K562 (cell line): ENCODE results near the gene YARS1. TPM values are rescaled to one million over a fixed set of nuclear protein-coding genes. Genes with fewer than 3 reads are reported as not detected.

Experiments
- ATAC-seq: fragments of 200-7000 bp; cut with Tn5 transposase; 3 replicates; pipeline ENCODE4 v1.9.1; 2020; ENCODE audit warnings: moderate library complexity
- BruUV-seq: library from RNA; stranded (reverse); fragments of 400-500 nt; replicated peaks from 2 replicates; lab custom pipeline; 2021; lab: Mats Ljungman, UMichigan
- CTCF ChIA-PET: fragments of 300-600 bp; formaldehyde crosslinking; extraction: SDS; loops from one replicate; lab custom pipeline; 2021; ENCODE audit warnings: low intra/inter-chr PET ratio; lab: Yijun Ruan, JAX
- POLR2A ChIA-PET: fragments of 300-600, 350-650 bp; sonication (Branson Sonifier 250); formaldehyde crosslinking; extraction: SDS; loops from one replicate; lab custom pipeline; 2021; ENCODE audit warnings: antibody characterized with exemption, inconsistent platforms; lab: Yijun Ruan, JAX
- DNase-seq, 4 experiments: peaks; one replicate each; pipeline versions ENCODE4 v3.0.0 to v3.0.0-alpha.2; 2011 to 2018; ENCODE audit warnings: low spot score in 3 of 4, mixed read lengths in 3 of 4; ENCODE audit errors: extremely low read depth in 1 of 4
- FAIRE-seq: peaks from 2 replicates; lab custom pipeline; 2011; peaks lifted over from hg19 to GRCh38; lab: Jason Lieb, UNC
- H2AFZ ChIP-seq: 2 replicates; pipeline ENCODE4 v1.6.0; 2011; ENCODE audit warnings: low read depth, low read length, control low read depth, inconsistent platforms
- H3K27ac ChIP-seq: fragments of 200-600 bp; 3 replicates; pipeline ENCODE4 v1.8.0; 2011; ENCODE audit warnings: low read depth, mild to moderate bottlenecking, control low read depth, inconsistent platforms, low read length, moderate library complexity, mixed read lengths; ENCODE audit errors: extremely low read depth
- H3K27me3 ChIP-seq, 2 experiments: fragments of 300-600 bp in 1 of 2; 2 replicates in 1 of 2; 3 replicates in 1 of 2; pipeline versions ENCODE4 v1.6.0 to v1.8.0; 2011; ENCODE audit warnings: inconsistent platforms in 2 of 2, low read length in 2 of 2, mild to moderate bottlenecking in 1 of 2, mixed read lengths in 1 of 2, moderate library complexity in 1 of 2; ENCODE audit not compliant: control insufficient read depth in 2 of 2, insufficient read depth in 2 of 2
- H3K36me3 ChIP-seq: fragments of 300-600 bp; 3 replicates; pipeline ENCODE4 v1.8.0; 2011; ENCODE audit warnings: mild to moderate bottlenecking, low read length, inconsistent platforms; ENCODE audit not compliant: control insufficient read depth, insufficient read depth
- H3K4me1 ChIP-seq, 2 experiments: fragments of 200-600 bp in 1 of 2; replicated peaks in 1 of 2; 2 replicates in 1 of 2; 3 replicates in 1 of 2; pipeline versions ENCODE4 v1.5.1 to v1.8.0; 2011; ENCODE audit warnings: inconsistent platforms in 2 of 2, low read length in 2 of 2, mild to moderate bottlenecking in 1 of 2, mixed read lengths in 1 of 2, moderate library complexity in 1 of 2; ENCODE audit not compliant: control insufficient read depth in 2 of 2, insufficient read depth in 2 of 2
- H3K4me2 ChIP-seq: 2 replicates; pipeline ENCODE4 v1.6.1; 2011; ENCODE audit warnings: low read length, control low read depth, inconsistent platforms, mixed read lengths; ENCODE audit not compliant: insufficient read depth
- H3K4me3 ChIP-seq: fragments of 200-600 bp; sonication (generic), shearing (Covaris generic); 2 replicates; pipeline ENCODE4 v1.5.1; 2016; ENCODE audit warnings: control low read depth, inconsistent platforms
- H3K79me2 ChIP-seq: fragments of 200-600 bp; 3 replicates; pipeline ENCODE4 v1.8.0; 2011; ENCODE audit warnings: low read length, inconsistent platforms; ENCODE audit not compliant: control insufficient read depth, insufficient read depth
- H3K9ac ChIP-seq, 2 experiments: 2 replicates each; pipeline versions ENCODE4 v1.6.0 to v1.6.1; 2011; ENCODE audit warnings: low read depth in 2 of 2, low read length in 2 of 2, control low read depth in 1 of 2, inconsistent platforms in 1 of 2, mild to moderate bottlenecking in 1 of 2, mixed read lengths in 1 of 2; ENCODE audit not compliant: insufficient read depth in 1 of 2
- H3K9me1 ChIP-seq: one replicate; pipeline ENCODE4 v1.6.0; 2011; ENCODE audit warnings: inconsistent platforms, mild to moderate bottlenecking, low read length, moderate library complexity; ENCODE audit not compliant: control insufficient read depth, insufficient read depth
- H3K9me3 ChIP-seq: replicated peaks from 2 replicates; pipeline ENCODE4 v1.5.1; 2011; ENCODE audit warnings: low read depth, low read length, inconsistent platforms; ENCODE audit not compliant: control insufficient read depth, insufficient read depth
- H4K20me1 ChIP-seq: replicated peaks from 2 replicates; pipeline ENCODE4 v1.6.1; 2011; ENCODE audit warnings: low read length, inconsistent platforms, mixed read lengths; ENCODE audit not compliant: control insufficient read depth, insufficient read depth
- E2F1 ChIP-seq: sonication (generic); formaldehyde crosslinking; IDR thresholded peaks from 2 replicates; pipeline ENCODE4 v1.8.1; 2023; ENCODE audit warnings: mild to moderate bottlenecking, missing genetic modification reagents, moderate library complexity
- E2F3 ChIP-seq: fragments of 250-450 bp; sonication (Bioruptor Pico); IDR thresholded peaks from 2 replicates; pipeline ENCODE4 v1.4.0; 2020; ENCODE audit warnings: mild to moderate bottlenecking
- FOXP4 ChIP-seq: sonication (generic); formaldehyde crosslinking; IDR thresholded peaks from 2 replicates; pipeline ENCODE4 v1.8.0; 2022; ENCODE audit warnings: mild to moderate bottlenecking, missing genetic modification reagents, borderline replicate concordance
- HDGF ChIP-seq: fragments of 450-650 bp; IDR thresholded peaks from 2 replicates; pipeline ENCODE4 v1.6.1; 2016
- HNRNPUL1 ChIP-seq: fragments of 200-400 bp; formaldehyde crosslinking; IDR thresholded peaks from 2 replicates; pipeline ENCODE4 v1.6.1; 2017; ENCODE audit warnings: low read length
- IFI16 ChIP-seq: fragments of 250-450 bp; sonication (Bioruptor Pico); IDR thresholded peaks from 2 replicates; pipeline ENCODE4 v2.1.2; 2022; ENCODE audit warnings: mild to moderate bottlenecking, inconsistent platforms
- MEIS2 ChIP-seq: fragments of 450-650 bp; IDR thresholded peaks from 2 replicates; pipeline ENCODE4 v1.6.1; 2014; ENCODE audit warnings: mild to moderate bottlenecking; ENCODE audit not compliant: partially characterized antibody
- POLR3A ChIP-seq: IDR thresholded peaks from 2 replicates; pipeline ENCODE4 v1.6.1; 2011; ENCODE audit warnings: borderline replicate concordance, mild to moderate bottlenecking, moderate library complexity; ENCODE audit not compliant: insufficient read length, insufficient read depth; ENCODE audit errors: extremely low read depth
- TBP ChIP-seq: optimal IDR thresholded peaks from 2 replicates; pipeline ENCODE3; 2011; ENCODE audit warnings: low read depth, low read length, improper control_type of control experiment
- ZBTB43 ChIP-seq: sonication (generic); formaldehyde crosslinking; IDR thresholded peaks from 2 replicates; pipeline ENCODE4 v1.8.0; 2023; ENCODE audit warnings: mild to moderate bottlenecking, missing genetic modification reagents
- ZNF165 ChIP-seq: fragments of 250-450 bp; sonication (Bioruptor Pico); IDR thresholded peaks from 2 replicates; pipeline ENCODE4 v1.4.0; 2020; ENCODE audit warnings: borderline replicate concordance
- WGBS: fragments of 100-300 bp; shearing (Covaris generic); methylation state at CpG from one replicate; pipeline ENCODE4 v1.1.6; 2016; ENCODE audit warnings: low coverage, mixed read lengths; ENCODE audit not compliant: insufficient coverage; ENCODE audit errors: missing lambda C conversion rate; 5-methylcytosine and 5-hydroxymethylcytosine counted together
- in situ Hi-C: fragments of 300-500 bp; cut with MboI; formaldehyde crosslinking; loops from 4 replicates; pipeline ENCODE4 v1.15.0; 2018; ENCODE audit warnings: inconsistent platforms, mixed read lengths
- intact Hi-C: fragments of 100-400 bp; cut with micrococcal nuclease; formaldehyde crosslinking; loops from 2 replicates; pipeline ENCODE4 v1.14.2; 2022
- polyA plus RNA-seq, 8 experiments: library from polyadenylated mRNA; depleted of rRNA in 4 of 8; stranded (reverse) in 5 of 8; unstranded in 3 of 8; fragments of >200 nt; fragmentation: Nextera tagmentation in 2 of 8; fragmentation: Illumina TruSeq in 1 of 8; extraction: Ambion mirVana in 2 of 8; extraction: Trizol in 1 of 8; gene quantifications; 2 replicates each; pipeline versions ENCODE4 v1.2.1 to v1.2.3, GENCODE V29; 2011 to 2014; ENCODE audit warnings: inconsistent platforms in 1 of 8, missing spikeins in 1 of 8
- total RNA-seq, 7 experiments: library from RNA; depleted of rRNA in 6 of 7; stranded (reverse); fragments of >200 nt in 6 of 7; fragmentation: Illumina TruSeq in 2 of 7; extraction: Trizol in 2 of 7; gene quantifications; 2 replicates each; pipeline versions ENCODE4 v1.2.1 to v1.2.3, GENCODE V29; 2011 to 2021; ENCODE audit warnings: low replicate concordance in 1 of 7
- TF ChIP-seq, protein P1 (sequence below): sonication (generic); formaldehyde crosslinking; IDR thresholded peaks from 2 replicates; pipeline ENCODE4 v1.8.0; 2022; ENCODE audit warnings: mild to moderate bottlenecking, missing genetic modification reagents

Gene YARS1
- total and polyA plus RNA-seq, 9 of the 15 experiments (the other 6 are each of a cell fraction or from before 2014, with no cell fraction given) = 66.2 to 336 (median 201) TPM

DNA sequence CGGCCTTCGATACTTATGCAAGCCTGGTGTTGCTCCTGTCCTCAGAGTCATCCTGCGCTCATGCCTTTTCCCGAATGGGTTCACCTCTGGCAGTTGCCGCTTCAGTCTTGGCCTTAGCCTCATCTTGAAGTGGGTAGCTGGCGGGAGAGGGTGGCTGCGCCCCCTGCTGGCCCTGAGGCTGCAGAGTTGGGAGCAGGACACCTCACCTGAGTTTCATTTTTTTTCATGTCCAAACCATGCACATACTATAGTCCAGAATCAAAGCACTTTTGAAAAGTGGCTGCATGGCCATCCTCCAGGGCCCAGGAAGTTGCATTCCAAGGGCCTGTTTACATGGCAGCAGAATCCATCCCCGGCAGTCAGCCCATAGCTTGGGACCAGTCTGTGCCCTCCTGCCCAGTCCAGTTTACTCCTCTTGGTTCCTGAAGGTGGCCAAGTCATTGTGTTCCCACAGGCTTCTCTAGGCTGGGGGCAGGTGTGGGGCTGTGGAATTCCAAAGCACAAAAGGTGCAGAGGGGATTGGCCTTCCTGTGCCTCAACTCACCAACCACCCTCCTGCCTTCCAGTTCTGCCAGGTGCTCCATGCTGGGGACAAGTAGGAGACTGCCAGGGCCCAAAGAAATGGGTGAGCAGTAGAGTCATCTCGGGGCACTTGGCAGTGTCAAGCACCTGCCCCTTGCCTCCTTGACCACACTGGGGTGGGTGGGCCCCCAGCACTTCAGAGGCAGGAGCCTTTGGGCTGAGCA is 44.0 kb downstream of the YARS1 start (continued):
- TF ChIP-seq ZNF165 = 0 out of 2 replicates have a peak, but pooled peaks have one; percentile 40
- no peak for TF ChIP-seq POLR3A
- TF ChIP-seq MEIS2 = no peak
- no peak for TF ChIP-seq IFI16 (CRISPR knock-in tag)
- TF ChIP-seq E2F1 (CRISPR knock-in tag) = peak; percentile 84; the same call in 1 of the 2 replicates

- Histone ChIP-seq H2AFZ (no peak overlapping the region), H3K27ac (no peak overlapping the region), H3K79me2 (no peaks in the 10 kb centered on the region), H3K9me3 (no peaks in the 10 kb centered on the region), H3K4me3 (no peak overlapping the region), H3K9ac (peak overlapping the region in 1 of 2 experiments; percentile 8; a peak in 1 of 4 replicates), H4K20me1 (peaks cover 17% of the 10 kb centered on the region; the same call in 1 of the 2 replicates), H3K9me1 (peaks cover 3% of the 10 kb centered on the region), H3K27me3 (no peaks in the 10 kb centered on the region), H3K4me1 (peaks cover 6 to 36% of the 10 kb centered on the region in 2 experiments; a peak in 3 of 5 replicates), H3K4me2 (no peak overlapping the region), H3K36me3 (peaks cover 89% of the 10 kb centered on the region; the same call in 2 of the 3 replicates)
- in situ Hi-C loops = no loop called here
- BruUV-seq = no TSS peak
- intact Hi-C loops = loop anchor here (1.0 to 5.0 kb wide), 5 partner anchors 24 to 324 kb away; partner anchors contain the start of gene FNDC5
- ChIA-PET CTCF (interaction anchor here (0.6 to 5.8 kb wide), 5 partner anchors 56 to 252 kb away, joined by 3 to 99 read pairs (median 7); no protein-coding TSS in a partner anchor), POLR2A (interaction anchor here (0.5 to 8.8 kb wide), 27 partner anchors 9 to 1651 kb away, joined by 3 to 116 read pairs (median 5); partner anchors contain the start of genes RBBP4, S100PBP, YARS1 and ZBTB8OS)
- FAIRE-seq (no peak), ATAC-seq (no peak), DNase-seq (peak in 1 of 4 experiments; percentile 31)
- WGBS = 82% methylated on average over 9 of the region's 10 CpGs
- TF ChIP-seq HDGF (peak; percentile 77; the same call in 1 of the 2 replicates), ZBTB43 (0 out of 2 replicates have a peak, but pooled peaks have one; percentile 19), FOXP4 (CRISPR knock-in tag) (0 out of 2 replicates have a peak, but pooled peaks have one; percentile 47), E2F3 (CRISPR knock-in tag) (0 out of 2 replicates have a peak, but pooled peaks have one; percentile 12), HNRNPUL1 (0 out of 2 replicates have a peak, but pooled peaks have one; percentile 20), TBP (no peak)
- TF ChIP-seq, protein P1, sequence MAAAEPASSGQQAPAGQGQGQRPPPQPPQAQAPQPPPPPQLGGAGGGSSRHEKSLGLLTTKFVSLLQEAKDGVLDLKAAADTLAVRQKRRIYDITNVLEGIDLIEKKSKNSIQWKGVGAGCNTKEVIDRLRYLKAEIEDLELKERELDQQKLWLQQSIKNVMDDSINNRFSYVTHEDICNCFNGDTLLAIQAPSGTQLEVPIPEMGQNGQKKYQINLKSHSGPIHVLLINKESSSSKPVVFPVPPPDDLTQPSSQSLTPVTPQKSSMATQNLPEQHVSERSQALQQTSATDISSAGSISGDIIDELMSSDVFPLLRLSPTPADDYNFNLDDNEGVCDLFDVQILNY (CRISPR knock-in tag) = no peak
Observed at GRCh38 chr1:32772281-32773017, 44.7 kb downstream of the YARS1 start.
